HL-60 (cell line): Measurements from ENCODE around the gene LIM2.

ENCODE experiments used
- DNase-seq, 2 experiments: peaks; one replicate each; pipeline ENCODE4 v3.0.0-alpha.2; 2010 to 2020; ENCODE audit warnings: low read depth in 1 of 2, low spot score in 1 of 2
- H3K27ac ChIP-seq: fragments of 250-450 bp; sonication (Bioruptor Pico); replicated peaks from 2 replicates; pipeline ENCODE4 v1.5.1; 2020; ENCODE audit warnings: mild to moderate bottlenecking, moderate library complexity
- H3K27me3 ChIP-seq: fragments of 250-450 bp; sonication (Bioruptor Pico); 2 replicates; pipeline ENCODE4 v1.5.1; 2021; ENCODE audit warnings: mild to moderate bottlenecking, moderate library complexity; ENCODE audit not compliant: insufficient read depth, poor library complexity, severe bottlenecking
- H3K4me3 ChIP-seq: replicated peaks from 2 replicates; pipeline ENCODE4 v1.5.1; 2011; ENCODE audit warnings: mild to moderate bottlenecking, control low read depth, low read length; ENCODE audit not compliant: insufficient read depth
- GABPA ChIP-seq: IDR thresholded peaks from 2 replicates; pipeline ENCODE4 v1.6.1; 2012; ENCODE audit warnings: low read depth
- POLR2AphosphoS5 ChIP-seq: IDR thresholded peaks from 2 replicates; pipeline ENCODE4 v1.6.1; 2012; ENCODE audit warnings: low read depth
- REST ChIP-seq: IDR thresholded peaks from 2 replicates; pipeline ENCODE4 v1.6.1; 2012; ENCODE audit warnings: low read depth; ENCODE audit not compliant: insufficient replicate concordance
- SPI1 ChIP-seq: IDR thresholded peaks from 2 replicates; pipeline ENCODE4 v1.6.1; 2012; ENCODE audit warnings: low read depth, mild to moderate bottlenecking, borderline replicate concordance
- TF ChIP-seq, protein P1 (sequence below): IDR thresholded peaks from one replicate; pipeline ENCODE4 v1.5.1; 2011; ENCODE audit warnings: low read length, control low read depth, inconsistent platforms; ENCODE audit not compliant: insufficient read depth

The LIM2 gene

GRCh38 chr19:51371186-51371690, 16.5 kb downstream of the LIM2 start:
- DNase-seq = no peak
- Histone ChIP-seq H3K4me3 (no peak overlapping the region), H3K27me3 (no peaks in the 10 kb centered on the region), H3K27ac (peak overlapping the region; percentile 80; the same call in 1 of the 2 replicates)
- TF ChIP-seq POLR2AphosphoS5 (no peak), GABPA (no peak), REST (no peak), SPI1 (no peak)
- TF ChIP-seq, protein P1, sequence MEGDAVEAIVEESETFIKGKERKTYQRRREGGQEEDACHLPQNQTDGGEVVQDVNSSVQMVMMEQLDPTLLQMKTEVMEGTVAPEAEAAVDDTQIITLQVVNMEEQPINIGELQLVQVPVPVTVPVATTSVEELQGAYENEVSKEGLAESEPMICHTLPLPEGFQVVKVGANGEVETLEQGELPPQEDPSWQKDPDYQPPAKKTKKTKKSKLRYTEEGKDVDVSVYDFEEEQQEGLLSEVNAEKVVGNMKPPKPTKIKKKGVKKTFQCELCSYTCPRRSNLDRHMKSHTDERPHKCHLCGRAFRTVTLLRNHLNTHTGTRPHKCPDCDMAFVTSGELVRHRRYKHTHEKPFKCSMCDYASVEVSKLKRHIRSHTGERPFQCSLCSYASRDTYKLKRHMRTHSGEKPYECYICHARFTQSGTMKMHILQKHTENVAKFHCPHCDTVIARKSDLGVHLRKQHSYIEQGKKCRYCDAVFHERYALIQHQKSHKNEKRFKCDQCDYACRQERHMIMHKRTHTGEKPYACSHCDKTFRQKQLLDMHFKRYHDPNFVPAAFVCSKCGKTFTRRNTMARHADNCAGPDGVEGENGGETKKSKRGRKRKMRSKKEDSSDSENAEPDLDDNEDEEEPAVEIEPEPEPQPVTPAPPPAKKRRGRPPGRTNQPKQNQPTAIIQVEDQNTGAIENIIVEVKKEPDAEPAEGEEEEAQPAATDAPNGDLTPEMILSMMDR = no peak

DNA sequence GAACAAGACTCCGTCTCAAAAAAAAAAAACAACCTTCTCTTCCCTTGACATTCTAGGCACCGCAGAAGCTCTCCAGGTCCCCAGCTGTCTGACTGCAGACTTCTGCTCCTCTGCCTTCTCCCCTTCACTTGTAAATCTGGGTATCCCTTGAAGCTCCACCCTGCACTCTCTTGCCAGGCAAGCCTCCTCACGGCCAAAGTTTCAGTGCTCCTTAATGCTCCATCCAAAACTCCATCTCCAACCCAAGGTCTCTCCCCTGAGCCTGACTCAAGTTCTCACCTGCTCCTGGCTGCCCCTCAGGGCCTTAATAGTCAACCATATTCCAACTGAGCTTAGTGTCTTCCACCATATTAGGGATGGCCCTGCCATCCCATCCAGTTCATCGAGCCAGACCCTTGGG, 17.5 kb downstream of the LIM2 start:
- Histone ChIP-seq H3K27me3 (no peaks in the 10 kb centered on the region), H3K4me3 (no peak overlapping the region), H3K27ac (no peak overlapping the region)
- TF ChIP-seq GABPA (no peak), POLR2AphosphoS5 (no peak), REST (no peak), SPI1 (no peak)
- TF ChIP-seq, protein P1 = no peak
- DNase-seq = no peak

- DNase-seq = peak; percentile 62 to 83
- peak within 1 kb of the TSS; percentile 92 for H3K27ac ChIP-seq
- H3K27me3 ChIP-seq = no peaks in the 10 kb centered on the region
- TF ChIP-seq REST = no peak
- no peak for TF ChIP-seq GABPA
- TF ChIP-seq, protein P1 = no peak
- peak; percentile 5; the same call in 1 of the 2 replicates for TF ChIP-seq POLR2AphosphoS5
- peak; percentile 43; the same call in 1 of the 2 replicates for TF ChIP-seq SPI1
- peak within 1 kb of the TSS; percentile 47 for H3K4me3 ChIP-seq
These were observed 19.1 kb downstream of the LIM2 start, which contains the start of gene CLDND2 for GRCh38 chr19:51368366-51369282. TSS of gene CLDND2 (minus strand) at chr19:51369003. CDS start at chr19:51368577, 426 bp downstream.
